D721Med (cell line): ENCODE results near the gene TMEM184C.

ENCODE experiments used
- DNase-seq: peaks from one replicate; pipeline ENCODE4 v3.0.0; 2011; ENCODE audit warnings: low spot score; ENCODE audit not compliant: insufficient read length
- FAIRE-seq: peaks from 2 replicates; lab custom pipeline; 2011; peaks lifted over from hg19 to GRCh38; lab: Jason Lieb, UNC
- TF ChIP-seq, protein P1 (sequence below): IDR thresholded peaks from 2 replicates; pipeline ENCODE4 v1.5.1; 2012; ENCODE audit warnings: mild to moderate bottlenecking, control low read depth; ENCODE audit not compliant: insufficient read depth; ENCODE audit errors: missing control alignments

TMEM184C gene

DNA sequence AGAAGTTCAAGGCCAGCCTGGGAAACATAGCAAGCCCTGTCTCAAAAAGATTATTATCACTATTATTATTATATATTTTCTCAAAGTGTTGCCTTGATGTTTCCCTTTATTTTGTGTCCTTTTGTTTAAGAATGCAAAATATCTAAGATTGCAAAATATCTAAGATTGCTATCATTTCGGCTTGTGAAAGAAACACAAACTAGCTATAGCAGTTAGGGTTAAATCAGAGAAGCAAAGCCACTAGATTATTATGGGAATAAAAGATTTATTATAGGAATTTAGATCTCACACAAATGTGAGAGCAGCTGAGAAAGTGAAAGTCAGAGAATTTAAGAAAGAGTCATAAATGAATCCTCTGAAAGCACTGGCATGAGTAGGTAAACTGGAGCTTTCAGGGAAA lies 18.0 kb upstream of the TMEM184C start:
- FAIRE-seq, result no peak
- no peak for DNase-seq
- TF ChIP-seq, protein P1, sequence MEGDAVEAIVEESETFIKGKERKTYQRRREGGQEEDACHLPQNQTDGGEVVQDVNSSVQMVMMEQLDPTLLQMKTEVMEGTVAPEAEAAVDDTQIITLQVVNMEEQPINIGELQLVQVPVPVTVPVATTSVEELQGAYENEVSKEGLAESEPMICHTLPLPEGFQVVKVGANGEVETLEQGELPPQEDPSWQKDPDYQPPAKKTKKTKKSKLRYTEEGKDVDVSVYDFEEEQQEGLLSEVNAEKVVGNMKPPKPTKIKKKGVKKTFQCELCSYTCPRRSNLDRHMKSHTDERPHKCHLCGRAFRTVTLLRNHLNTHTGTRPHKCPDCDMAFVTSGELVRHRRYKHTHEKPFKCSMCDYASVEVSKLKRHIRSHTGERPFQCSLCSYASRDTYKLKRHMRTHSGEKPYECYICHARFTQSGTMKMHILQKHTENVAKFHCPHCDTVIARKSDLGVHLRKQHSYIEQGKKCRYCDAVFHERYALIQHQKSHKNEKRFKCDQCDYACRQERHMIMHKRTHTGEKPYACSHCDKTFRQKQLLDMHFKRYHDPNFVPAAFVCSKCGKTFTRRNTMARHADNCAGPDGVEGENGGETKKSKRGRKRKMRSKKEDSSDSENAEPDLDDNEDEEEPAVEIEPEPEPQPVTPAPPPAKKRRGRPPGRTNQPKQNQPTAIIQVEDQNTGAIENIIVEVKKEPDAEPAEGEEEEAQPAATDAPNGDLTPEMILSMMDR, result no peak

DNA sequence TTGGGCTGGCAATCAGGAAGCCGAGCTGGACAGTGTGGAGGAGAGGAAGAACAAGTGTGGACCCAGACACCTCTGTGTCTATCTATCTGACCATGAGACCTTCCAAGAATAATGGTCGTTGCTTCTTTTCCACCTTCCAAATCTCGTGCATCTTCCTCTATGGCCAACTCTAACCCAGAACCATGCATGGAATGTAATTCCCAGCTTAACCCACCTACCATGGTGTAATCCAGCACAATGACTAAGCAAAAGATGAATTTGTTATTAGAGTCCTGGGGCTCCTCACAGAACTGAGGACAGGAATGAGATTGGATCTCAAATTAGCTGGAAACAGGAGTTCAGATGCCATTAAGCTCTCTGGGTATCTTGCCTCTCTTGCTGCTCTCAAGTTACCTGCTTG lies 17.4 kb upstream of the TMEM184C start:
- no peak for FAIRE-seq
- DNase-seq, result no peak
- TF ChIP-seq, protein P1, result no peak

DNA sequence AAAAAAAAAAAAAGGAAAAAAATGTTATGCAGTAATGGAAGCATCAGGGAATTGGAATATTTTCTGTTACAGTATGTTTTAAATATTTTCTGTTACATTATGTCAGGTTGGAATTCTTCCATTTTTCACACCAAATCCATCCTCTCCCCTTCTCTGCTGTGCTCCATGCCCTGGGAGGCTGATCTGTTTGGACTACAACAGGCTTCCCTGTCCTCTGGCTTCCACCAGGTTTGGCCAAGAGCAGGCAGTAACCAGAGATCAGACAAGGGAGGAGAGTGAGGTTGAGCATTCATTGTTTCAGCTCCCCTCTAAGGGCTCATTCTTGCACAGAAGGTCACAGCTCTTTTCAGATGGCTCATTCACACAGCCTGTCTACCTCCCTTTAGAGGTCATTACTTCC lies 11.7 kb upstream of the TMEM184C start:
- TF ChIP-seq, protein P1, result no peak
- FAIRE-seq (no peak), DNase-seq (no peak)

DNA sequence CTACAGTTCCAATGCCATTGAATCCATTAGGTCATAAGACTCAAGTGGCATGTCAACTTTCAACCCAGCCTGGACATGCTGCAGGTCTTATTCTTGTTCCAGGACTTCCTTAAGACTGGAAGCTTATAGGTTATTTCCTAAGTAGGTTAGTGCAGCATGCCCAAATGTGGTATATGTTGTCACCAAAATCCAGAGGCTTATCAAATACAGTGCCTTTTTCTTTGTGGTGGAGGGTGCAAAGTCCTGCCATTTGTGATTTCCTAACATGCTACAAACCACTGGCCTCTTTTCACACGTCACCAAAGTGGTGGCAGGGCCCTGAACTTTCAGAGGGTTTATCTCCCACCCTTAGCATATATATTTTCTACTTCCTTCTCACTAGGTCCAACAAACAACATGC lies 9.7 kb upstream of the TMEM184C start:
- FAIRE-seq (no peak), DNase-seq (no peak)
- TF ChIP-seq, protein P1, result no peak

DNA sequence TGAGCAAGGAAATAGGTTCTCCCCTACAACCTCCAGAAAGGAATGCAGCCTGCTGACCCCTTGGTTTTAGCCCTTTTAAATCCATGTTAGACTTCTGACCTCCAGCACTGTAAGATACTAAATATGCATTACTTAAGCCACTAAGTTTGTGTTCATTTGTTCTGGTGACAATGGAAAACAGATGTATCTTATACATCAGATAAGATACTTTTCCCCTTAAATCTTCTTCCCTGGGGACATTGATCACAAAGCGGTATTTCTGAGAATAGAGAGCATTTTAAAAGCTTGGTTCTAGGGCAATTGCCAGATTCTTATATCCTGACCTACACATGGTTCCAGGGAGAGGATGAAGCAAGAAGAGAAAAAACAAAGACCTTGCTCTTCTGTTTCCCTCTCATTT lies 6.5 kb upstream of the TMEM184C start:
- TF ChIP-seq, protein P1, result no peak
- no peak for DNase-seq
- FAIRE-seq, result no peak

DNA sequence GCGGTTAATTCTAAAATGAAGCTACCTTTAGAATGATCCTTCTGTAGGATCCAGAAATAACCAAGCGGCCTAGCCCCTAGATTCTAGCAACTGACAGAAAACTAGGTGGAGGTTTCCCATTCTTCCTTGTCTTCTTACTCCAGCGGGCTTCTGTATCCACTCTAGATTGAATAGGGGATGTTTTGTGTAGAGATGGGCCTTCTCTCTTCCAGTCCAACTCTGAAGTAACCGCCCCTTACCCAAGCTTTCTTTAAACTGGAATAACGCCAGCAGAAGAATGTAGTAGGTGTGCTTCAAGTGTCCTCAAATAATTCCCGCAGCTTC lies 386 bp upstream of the TMEM184C start:
- DNase-seq (no peak), FAIRE-seq (no peak)
- TF ChIP-seq, protein P1, result no peak

DNA sequence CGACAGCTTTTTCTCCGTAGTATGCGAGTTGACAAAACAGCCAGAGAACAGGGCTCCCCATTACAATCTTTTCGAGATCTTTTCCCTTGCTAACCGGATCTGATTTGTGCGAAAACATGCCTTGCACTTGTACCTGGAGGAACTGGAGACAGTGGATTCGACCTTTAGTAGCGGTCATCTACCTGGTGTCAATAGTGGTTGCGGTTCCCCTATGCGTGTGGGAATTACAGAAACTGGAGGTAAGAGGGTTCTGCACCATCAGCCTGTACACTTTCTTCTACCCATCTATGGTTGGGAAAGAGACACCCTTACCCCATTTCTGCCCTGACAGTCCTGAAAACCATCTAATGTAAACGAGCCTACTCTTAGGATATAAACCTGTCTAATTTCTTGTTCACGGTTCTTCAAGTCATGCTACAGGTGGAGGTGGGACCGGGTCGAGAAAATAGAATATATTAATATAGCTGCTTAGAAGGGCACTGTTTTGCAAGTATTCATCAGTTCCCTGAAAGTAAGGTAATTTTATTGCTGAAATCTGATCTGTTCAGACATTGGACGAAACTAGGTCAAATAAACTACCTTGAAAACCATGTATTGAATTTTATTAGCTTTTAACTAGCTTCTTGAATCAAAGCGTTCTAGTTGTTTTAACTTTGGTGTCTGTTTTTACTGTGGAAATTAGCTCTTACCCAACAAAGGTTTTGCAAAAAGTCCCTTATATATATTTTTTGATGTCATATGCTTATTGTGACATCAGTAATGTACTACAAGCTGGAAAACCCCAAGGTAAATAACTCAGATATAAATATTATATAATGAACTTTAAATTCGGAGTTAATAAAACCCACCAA lies 869 bp downstream of the TMEM184C start:
- DNase-seq (no peak), FAIRE-seq (no peak)
- TF ChIP-seq, protein P1, result no peak
